Activated naive CD4-positive, alpha-beta T cell treated with anti-CD3 and anti-CD28 coated beads, Interleukin-2, amount 50 U/mL, for 24 hours (primary cell): ENCODE measurements around the gene SYK.

ENCODE experiments used
- H3K27ac Mint-ChIP-seq: one replicate; pipeline ENCODE4 v1.8.0; 2021; ENCODE audit warnings: mild to moderate bottlenecking, mixed read lengths
- H3K27me3 Mint-ChIP-seq: one replicate; pipeline ENCODE4 v1.8.0; 2021; ENCODE audit warnings: mixed read lengths
- H3K36me3 Mint-ChIP-seq: one replicate; pipeline ENCODE4 v1.8.0; 2021; ENCODE audit warnings: mixed read lengths
- H3K4me1 Mint-ChIP-seq: one replicate; pipeline ENCODE4 v1.8.0; 2021; ENCODE audit warnings: mixed read lengths
- H3K4me3 Mint-ChIP-seq: one replicate; pipeline ENCODE4 v1.8.0; 2021; ENCODE audit warnings: mild to moderate bottlenecking, mixed read lengths
- H3K9me3 Mint-ChIP-seq: one replicate; pipeline ENCODE4 v1.8.0; 2021; ENCODE audit warnings: mixed read lengths

SYK gene

DNA sequence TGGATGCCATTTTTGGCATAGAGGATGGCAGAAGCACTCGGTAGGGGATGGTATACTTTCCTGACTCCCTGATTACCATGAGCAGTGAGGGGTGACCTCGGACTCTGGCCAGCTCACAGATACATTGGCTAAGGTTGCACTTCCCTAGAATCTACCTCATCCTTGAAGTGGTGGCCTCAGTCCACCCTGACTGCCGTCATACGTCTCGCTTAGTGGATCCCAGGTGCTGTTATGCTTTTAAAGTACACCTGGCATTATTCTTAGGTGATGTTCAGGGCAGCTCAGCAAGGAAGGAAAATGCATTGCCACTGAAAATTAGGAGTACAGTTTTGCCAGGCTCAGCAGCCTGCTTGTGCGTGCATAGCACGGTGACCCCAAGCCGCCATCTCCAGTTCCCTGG lies 87.3 kb downstream of the SYK start:
- Mint-ChIP-seq H3K27ac (no peak overlapping the region), H3K4me3 (no peak overlapping the region)

DNA sequence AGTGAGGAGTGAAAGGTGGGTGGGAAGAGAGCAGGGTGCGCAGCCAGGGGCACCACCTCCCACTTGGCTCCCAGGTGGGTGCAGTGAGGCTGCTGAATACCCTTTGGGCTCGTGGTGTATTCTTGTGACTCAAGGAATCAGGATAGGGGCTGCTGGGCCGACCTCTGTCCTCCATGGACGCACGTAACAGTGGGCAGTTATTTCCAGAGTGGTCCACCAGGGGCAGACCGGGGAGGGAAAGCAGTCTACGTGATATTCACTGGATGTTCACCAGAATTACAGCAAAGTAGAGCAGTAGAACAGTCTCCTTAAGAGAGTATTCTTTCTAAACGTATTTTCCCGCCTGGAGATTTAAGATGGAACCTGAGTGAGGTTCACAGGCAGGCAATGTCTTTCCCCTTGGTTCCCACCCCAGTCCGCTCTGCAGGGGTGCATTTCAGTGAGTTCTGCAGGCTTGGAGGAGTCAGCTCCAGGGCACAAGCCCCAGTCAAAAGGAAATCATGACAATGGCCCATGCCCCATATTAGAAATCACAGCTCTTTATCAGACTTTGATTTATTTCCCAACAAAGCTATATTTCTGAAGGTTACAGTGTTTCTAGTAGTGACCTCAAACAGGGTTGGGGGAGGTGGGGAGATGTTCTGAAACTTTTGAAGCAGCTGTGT lies 88.7 kb downstream of the SYK start:
- H3K36me3 Mint-ChIP-seq = peaks cover 2% of the 10 kb centered on the region
- no peak overlapping the region for H3K4me3 Mint-ChIP-seq
- no peak overlapping the region for H3K27ac Mint-ChIP-seq
- peaks cover 5% of the 10 kb centered on the region for H3K9me3 Mint-ChIP-seq
- no peaks in the 10 kb centered on the region for H3K4me1 Mint-ChIP-seq
- peaks cover 5% of the 10 kb centered on the region for H3K27me3 Mint-ChIP-seq

More for the DNA sequence above, 87.3 kb downstream of the SYK start:
- Mint-ChIP-seq H3K27me3 (peaks cover 5% of the 10 kb centered on the region), H3K4me1 (no peaks in the 10 kb centered on the region), H3K36me3 (peaks cover 4% of the 10 kb centered on the region), H3K9me3 (peaks cover 9% of the 10 kb centered on the region)

DNA sequence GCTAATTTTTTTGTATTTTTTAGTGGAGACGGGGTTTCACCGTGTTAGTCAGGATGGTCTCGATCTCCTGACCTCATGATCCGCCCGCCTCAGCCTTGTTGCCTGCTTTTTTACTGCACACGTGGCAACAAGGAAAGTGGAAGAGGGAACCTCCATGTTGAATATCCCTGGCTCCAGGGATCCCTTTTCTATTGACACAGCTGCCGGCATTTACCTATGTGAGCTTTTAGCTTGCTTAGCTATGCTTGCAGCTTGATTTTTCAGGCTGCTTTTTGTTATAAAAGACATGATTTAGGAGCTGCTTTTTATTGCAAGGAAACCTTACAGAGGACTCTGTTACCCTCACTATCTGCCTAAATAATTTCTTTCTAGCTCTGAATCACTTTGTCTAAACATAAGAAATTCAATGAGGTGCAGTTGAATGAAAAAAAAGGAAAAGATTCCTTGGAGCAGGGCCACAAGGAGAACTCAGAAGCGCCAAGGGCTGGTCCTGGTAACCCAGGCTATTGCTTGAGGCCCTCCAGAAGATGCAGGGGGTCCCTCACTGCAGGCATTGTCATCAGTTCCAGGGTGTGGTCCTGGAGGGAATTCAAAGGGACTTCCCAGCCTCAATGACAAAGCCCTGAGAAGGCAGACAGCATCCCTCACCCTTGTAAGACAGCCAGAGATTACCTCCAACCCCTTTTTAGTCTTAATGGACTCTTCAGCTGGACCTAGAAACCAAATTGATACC lies 89.9 kb downstream of the SYK start:
- Mint-ChIP-seq H3K4me1 (no peaks in the 10 kb centered on the region), H3K9me3 (no peaks in the 10 kb centered on the region), H3K36me3 (no peaks in the 10 kb centered on the region), H3K27ac (no peak overlapping the region), H3K4me3 (no peak overlapping the region), H3K27me3 (peaks cover 3% of the 10 kb centered on the region)

DNA sequence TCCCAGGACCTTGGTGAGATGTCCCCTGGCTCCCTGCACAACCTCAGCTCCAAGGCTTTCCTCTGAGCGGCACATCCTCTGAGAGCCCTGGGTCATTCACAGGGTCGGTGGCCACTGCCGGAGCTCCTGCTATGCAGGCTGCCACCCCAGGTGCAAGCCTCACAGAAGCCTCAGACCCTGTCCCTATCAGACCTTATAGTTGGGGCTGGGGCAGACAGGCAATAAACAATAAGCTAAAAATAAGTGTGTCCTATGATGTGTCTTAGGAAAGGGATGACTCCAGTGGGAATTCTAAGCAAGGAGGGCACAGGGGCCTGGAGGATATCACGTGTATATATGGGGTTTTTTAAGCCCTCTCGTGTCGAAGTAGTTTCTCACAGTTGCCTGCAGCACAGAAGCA lies 91.3 kb downstream of the SYK start:
- H3K27ac Mint-ChIP-seq = no peak overlapping the region

DNA sequence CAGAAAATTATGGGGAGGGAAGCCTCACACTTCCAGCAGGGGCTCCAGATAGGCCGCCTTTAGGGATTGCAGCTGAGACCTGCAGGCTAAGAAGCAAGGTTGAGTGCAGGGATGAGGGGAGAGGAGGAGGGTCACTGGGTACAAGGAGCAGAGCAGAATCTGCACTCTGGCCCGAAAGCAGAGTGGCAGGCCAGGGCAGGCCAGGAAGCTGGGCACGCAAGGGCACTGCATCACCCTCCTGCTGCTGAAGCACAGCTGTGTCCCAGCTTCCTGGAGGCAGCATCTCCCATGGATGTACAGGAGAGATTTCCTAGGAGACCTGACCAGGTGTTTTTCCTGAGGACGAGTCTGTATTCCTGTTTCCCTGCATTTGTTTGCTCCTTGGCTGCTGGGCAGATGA lies 92.1 kb downstream of the SYK start:
- H3K9me3 Mint-ChIP-seq = no peaks in the 10 kb centered on the region
- peaks cover 3% of the 10 kb centered on the region for H3K27me3 Mint-ChIP-seq
- no peaks in the 10 kb centered on the region for H3K36me3 Mint-ChIP-seq
- H3K4me3 Mint-ChIP-seq = no peak overlapping the region
- H3K27ac Mint-ChIP-seq = no peak overlapping the region
- no peaks in the 10 kb centered on the region for H3K4me1 Mint-ChIP-seq

More for the DNA sequence above, 91.3 kb downstream of the SYK start:
- Mint-ChIP-seq H3K9me3 (no peaks in the 10 kb centered on the region), H3K4me3 (no peak overlapping the region), H3K27me3 (peaks cover 3% of the 10 kb centered on the region), H3K4me1 (no peaks in the 10 kb centered on the region), H3K36me3 (no peaks in the 10 kb centered on the region)

DNA sequence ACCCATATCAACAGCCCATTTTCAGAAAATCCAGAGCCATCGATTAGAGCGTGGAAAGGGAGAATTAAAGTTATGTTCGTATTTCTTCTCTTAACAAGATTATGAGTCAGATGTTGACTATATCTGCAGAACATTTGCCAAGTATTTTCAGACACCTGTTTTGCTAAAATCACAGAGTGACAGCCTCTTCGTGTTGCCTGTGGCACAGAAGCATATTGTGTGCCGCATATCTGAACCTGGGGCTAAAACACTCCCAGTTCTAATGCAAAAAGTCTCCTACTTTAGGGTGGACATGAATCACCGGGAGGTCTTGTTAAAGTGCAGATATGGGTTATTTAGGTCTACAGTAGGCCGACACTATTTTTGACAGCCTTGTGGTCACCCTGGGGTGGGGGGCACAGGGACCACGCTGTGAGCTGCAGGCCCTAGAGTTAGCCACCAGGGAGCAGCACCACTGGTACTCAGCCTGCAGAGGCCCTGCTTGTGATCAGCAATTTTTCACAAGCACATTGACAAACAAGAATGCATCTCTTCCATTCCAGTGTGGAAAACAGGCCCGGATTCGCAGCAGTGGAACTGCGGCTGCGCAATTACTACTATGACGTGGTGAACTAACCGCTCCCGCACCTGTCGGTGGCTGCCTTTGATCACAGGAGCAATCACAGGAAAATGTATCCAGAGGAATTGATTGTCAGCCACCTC lies 93.5 kb downstream of the SYK start:
- H3K27me3 Mint-ChIP-seq = peaks cover 3% of the 10 kb centered on the region
- H3K4me3 Mint-ChIP-seq = no peak overlapping the region
- no peaks in the 10 kb centered on the region for H3K9me3 Mint-ChIP-seq
- H3K4me1 Mint-ChIP-seq = no peaks in the 10 kb centered on the region
- no peak overlapping the region for H3K27ac Mint-ChIP-seq
- no peaks in the 10 kb centered on the region for H3K36me3 Mint-ChIP-seq

DNA sequence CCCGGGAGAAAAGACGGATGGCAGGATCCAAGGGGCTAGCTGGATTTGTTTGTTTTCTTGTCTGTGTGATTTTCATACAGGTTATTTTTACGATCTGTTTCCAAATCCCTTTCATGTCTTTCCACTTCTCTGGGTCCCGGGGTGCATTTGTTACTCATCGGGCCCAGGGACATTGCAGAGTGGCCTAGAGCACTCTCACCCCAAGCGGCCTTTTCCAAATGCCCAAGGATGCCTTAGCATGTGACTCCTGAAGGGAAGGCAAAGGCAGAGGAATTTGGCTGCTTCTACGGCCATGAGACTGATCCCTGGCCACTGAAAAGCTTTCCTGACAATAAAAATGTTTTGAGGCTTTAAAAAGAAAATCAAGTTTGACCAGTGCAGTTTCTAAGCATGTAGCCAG lies 94.2 kb downstream of the SYK start:
- H3K4me3 Mint-ChIP-seq = no peak overlapping the region
- H3K27ac Mint-ChIP-seq = no peak overlapping the region
- H3K36me3 Mint-ChIP-seq = no peaks in the 10 kb centered on the region
- peaks cover 3% of the 10 kb centered on the region for H3K27me3 Mint-ChIP-seq
- no peaks in the 10 kb centered on the region for H3K9me3 Mint-ChIP-seq
- H3K4me1 Mint-ChIP-seq = no peaks in the 10 kb centered on the region

DNA sequence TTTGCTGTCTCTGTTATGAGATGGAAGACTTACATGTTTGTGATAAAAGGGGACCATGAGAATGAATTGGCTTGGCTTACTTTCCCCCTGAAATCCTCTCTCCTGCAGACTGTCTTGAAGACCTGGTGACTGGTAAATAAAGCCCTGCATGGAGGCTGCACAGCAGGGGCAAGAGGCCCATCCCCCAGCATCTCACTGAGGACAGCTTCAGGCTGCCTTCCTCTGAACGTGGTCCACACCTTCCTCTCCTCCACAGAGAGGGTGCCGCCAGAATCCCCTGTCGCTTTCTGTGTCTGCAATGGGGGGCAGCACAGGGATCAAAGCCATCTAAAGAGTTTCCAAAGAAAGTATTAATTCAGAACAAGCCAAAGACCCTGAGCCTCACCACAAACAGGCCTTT lies 94.6 kb downstream of the SYK start:
- H3K27ac Mint-ChIP-seq = no peak overlapping the region
- no peak overlapping the region for H3K4me3 Mint-ChIP-seq
- peaks cover 3% of the 10 kb centered on the region for H3K27me3 Mint-ChIP-seq
- H3K4me1 Mint-ChIP-seq = no peaks in the 10 kb centered on the region
- H3K36me3 Mint-ChIP-seq = no peaks in the 10 kb centered on the region
- no peaks in the 10 kb centered on the region for H3K9me3 Mint-ChIP-seq

DNA sequence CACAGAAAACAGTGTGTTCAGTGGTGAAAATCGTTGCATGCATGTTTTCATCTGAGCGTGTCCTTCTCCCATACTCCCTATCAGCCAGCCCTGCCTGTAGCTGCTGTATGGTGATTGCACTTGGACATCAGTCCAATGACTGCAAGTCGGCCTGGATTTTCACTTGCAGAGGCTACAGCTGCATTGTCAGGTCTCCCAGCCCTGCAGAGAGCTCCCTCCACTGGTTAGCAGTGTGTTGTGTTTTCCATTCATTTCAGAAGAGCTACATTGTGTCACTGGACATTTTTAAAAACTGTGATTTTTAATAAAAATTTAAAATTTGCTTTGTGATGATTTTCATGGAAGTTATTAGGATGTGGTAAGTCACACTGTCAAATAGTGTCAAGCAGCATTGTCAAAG lies 96.6 kb downstream of the SYK start:
- H3K4me3 Mint-ChIP-seq = no peak overlapping the region
- H3K27ac Mint-ChIP-seq = no peak overlapping the region
- peaks cover under 1% of the 10 kb centered on the region for H3K36me3 Mint-ChIP-seq
- H3K9me3 Mint-ChIP-seq = peaks cover 5% of the 10 kb centered on the region
- H3K4me1 Mint-ChIP-seq = no peaks in the 10 kb centered on the region
- H3K27me3 Mint-ChIP-seq = no peaks in the 10 kb centered on the region

DNA sequence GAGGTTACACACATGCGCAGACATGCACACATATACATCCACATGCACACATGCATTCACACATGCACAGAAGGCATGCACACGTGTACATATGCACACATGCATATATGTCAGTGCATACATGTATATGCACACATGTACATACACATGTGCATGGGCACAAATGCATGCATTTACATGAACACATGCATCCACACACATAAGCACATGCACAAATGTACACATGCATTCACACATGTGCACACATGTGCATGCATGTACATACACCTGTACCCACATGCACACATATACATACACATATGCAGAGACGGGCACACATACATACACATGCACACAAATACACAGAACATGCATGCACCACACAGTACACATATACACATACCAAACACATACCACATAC lies 97.7 kb downstream of the SYK start:
- Mint-ChIP-seq H3K27ac (no peak overlapping the region), H3K36me3 (peaks cover 3% of the 10 kb centered on the region), H3K27me3 (no peaks in the 10 kb centered on the region), H3K9me3 (peaks cover 5% of the 10 kb centered on the region), H3K4me1 (no peaks in the 10 kb centered on the region), H3K4me3 (no peak overlapping the region)

DNA sequence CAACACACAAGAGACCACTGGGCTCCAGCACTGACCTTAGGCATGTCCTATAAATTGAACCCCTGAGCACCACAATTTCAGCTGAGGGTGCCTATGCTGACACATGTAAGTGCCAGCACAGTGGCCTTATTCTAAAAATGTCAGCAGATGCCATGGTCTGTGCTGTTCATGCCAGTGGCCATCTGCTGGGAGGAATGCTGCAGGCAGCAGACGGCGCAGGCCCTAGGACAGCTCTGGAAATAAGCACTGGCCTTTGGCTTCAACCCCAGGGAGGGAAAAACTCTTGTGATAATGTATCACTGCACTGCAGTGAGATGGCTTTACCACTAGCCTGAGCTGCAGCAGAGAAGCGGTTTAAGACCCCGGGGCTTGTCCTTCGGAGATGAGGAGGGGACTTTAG lies 98.5 kb downstream of the SYK start:
- Mint-ChIP-seq H3K36me3 (peaks cover 3% of the 10 kb centered on the region), H3K4me3 (no peak overlapping the region), H3K27ac (no peak overlapping the region), H3K27me3 (no peaks in the 10 kb centered on the region), H3K4me1 (no peaks in the 10 kb centered on the region), H3K9me3 (peaks cover 5% of the 10 kb centered on the region)

DNA sequence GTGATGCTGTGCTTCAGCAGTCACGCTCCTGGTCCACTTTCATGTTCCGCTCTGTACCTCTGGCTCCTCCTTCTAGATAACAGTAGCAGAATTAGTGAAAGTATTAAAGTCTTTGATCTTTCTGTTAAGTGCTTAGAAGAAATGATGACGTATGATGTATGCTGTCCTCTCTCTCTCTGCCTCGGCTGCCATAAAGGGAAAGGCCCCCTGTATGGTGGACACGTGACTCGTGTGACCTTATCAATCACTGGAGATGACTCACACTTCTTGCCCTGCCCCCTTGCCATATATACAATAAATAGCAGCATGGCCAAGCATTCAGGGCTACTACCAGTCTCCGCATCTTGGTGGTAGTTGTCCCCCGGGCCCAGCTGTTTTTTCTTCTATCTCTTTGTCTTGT lies 100.3 kb downstream of the SYK start:
- H3K4me1 Mint-ChIP-seq = no peaks in the 10 kb centered on the region
- peaks cover 5% of the 10 kb centered on the region for H3K9me3 Mint-ChIP-seq
- no peak overlapping the region for H3K4me3 Mint-ChIP-seq
- H3K27ac Mint-ChIP-seq = no peak overlapping the region
- no peaks in the 10 kb centered on the region for H3K27me3 Mint-ChIP-seq
- peaks cover 3% of the 10 kb centered on the region for H3K36me3 Mint-ChIP-seq

DNA sequence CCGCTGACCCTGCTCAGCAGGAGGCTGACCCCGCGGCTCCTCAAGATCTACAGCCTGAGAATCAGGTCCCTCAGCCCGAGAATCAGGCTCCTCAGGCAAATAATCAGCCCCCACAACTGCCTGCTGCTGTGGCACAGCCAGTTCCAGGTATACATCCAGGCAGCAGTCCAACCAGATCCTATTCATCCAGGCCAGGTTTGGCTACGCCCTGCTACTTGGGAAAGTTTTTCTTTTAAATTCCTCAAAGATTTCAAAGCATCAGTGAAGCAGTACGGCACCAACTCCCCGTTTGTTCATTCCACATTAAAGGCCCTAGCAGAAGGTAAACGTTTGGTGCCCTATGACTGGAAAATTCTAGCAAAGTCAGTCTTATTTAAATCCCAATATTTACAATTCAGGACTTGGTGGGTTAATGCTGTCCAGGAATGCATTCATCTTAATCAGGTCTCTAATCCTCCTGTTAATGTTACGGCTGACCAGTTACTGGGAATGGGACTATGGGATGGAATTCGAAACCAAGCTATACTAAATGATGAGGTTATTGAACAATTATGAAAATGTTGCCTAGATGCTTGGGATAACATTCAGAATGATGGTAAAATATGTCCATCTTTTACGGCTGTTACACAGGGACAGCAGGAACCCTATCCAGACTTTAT lies 102.3 kb downstream of the SYK start:
- Mint-ChIP-seq H3K36me3 (peaks cover 3% of the 10 kb centered on the region), H3K27ac (no peak overlapping the region), H3K27me3 (no peaks in the 10 kb centered on the region), H3K9me3 (peaks cover 5% of the 10 kb centered on the region), H3K4me3 (no peak overlapping the region), H3K4me1 (no peaks in the 10 kb centered on the region)

DNA sequence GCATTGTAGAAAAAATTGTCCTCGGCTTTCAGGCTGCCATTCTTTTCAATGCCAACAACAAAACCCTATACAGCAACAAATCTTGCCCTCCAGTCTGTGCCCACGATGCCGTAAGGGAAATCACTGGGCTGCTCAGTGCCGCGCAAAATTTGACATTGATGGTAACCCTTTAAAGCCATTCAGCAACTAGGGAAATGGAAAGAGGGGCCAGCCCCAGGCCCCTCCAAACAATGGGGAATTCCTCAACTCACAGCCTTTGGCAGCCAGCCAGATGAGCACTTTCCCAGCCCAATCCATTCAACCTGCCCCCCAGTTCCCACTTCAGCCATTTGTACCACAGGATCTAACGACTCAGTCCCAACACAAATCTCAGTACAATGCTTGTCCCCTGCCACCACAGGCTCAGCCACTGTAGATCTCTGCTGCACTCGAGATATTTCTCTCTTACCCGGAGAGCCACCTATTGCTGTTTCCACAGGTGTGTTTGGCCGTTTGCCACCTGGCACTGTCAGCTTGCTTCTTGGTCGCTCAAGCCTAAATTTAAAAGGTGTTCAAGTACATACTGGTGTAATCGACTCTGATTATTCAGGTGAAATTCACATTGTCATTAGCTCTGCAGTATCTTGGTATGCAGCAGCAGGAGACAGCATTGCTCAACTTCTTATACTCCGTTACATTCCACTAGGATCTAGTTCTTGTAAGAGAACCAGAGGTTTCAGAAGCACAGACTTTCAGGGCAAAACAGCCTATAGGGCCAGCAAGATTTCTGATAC lies 103.3 kb downstream of the SYK start:
- peaks cover 3% of the 10 kb centered on the region for H3K36me3 Mint-ChIP-seq
- H3K9me3 Mint-ChIP-seq = peaks cover 5% of the 10 kb centered on the region
- no peaks in the 10 kb centered on the region for H3K4me1 Mint-ChIP-seq
- no peak overlapping the region for H3K4me3 Mint-ChIP-seq
- H3K27me3 Mint-ChIP-seq = no peaks in the 10 kb centered on the region
- no peak overlapping the region for H3K27ac Mint-ChIP-seq

DNA sequence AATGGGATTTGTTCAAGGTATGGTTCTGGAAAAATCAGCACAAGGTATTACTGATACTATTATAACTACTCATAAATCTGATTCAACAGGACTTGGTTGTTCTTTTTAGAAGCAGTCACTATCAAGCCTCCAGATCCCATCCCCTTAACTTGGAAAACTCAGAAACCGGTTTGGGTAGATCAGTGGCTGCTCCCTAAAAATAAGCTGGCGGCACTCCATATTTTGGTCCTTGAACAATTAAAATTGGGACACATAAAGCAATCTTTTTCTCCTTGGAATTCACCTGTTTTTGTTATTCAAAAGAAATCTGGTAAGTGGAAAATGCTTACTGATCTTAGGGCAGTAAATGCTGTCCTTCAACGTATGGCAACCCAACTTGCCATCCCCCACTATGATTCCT lies 104.2 kb downstream of the SYK start:
- H3K27ac Mint-ChIP-seq = no peak overlapping the region
- H3K4me3 Mint-ChIP-seq = no peak overlapping the region
- H3K9me3 Mint-ChIP-seq = peaks cover 5% of the 10 kb centered on the region
- H3K4me1 Mint-ChIP-seq = no peaks in the 10 kb centered on the region
- H3K36me3 Mint-ChIP-seq = peaks cover 3% of the 10 kb centered on the region
- H3K27me3 Mint-ChIP-seq = no peaks in the 10 kb centered on the region
